Stimulated activated naive CD4-positive, alpha-beta T cell (primary cell): ENCODE measurements around the gene ZFX.

ENCODE experiments used
- DNase-seq, 6 experiments: peaks; one replicate each; lab custom pipeline; 2025; lab: John Stamatoyannopoulos, UW

Gene ZFX

DNA sequence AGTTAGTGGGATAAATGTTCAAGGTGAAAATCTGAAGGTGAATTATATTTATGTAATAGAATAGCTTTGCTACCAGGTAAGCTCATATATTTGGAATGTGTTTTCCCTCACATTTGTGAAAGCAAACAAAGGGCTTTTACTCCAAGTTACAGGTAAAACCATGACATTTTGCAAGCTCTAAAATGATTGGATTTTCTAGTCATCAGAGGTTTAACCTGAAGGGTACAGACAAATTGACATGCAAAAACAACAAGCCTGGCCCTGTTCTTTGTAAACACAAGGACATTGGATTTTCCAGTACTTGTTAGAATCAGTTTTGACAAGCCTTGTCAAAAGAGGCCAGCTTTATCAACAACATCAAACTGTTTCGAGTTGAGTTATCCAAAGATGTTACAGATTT lies 51.7 kb downstream of the ZFX start:
- DNase-seq = no peak

DNA sequence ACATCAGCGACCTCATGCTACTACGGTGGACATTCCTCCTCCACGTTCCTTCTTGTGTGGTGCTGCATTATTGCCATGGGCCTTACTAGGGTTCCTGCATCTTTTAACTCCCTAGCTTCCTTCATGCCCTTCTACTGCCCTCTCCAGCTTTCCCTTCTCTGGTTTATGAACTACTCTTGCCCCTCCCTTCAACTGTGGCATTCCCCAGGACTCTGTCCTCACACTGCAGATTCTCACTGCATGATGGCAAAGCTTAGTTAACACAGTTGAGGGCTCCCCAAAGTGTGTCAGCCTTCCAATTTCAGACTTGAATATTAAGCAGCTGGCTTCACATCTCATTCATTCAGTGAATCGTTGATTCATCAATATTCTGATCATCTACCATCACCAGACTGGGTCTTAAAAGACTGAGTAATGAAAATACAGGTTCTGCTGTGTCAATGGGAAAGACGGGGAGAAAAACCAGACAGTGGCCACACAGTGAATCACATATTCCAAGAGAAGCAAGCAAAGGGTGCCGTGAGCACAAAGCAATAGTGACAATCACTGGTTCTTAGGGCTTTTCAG lies 53.0 kb downstream of the ZFX start:
- no peak for DNase-seq

DNA sequence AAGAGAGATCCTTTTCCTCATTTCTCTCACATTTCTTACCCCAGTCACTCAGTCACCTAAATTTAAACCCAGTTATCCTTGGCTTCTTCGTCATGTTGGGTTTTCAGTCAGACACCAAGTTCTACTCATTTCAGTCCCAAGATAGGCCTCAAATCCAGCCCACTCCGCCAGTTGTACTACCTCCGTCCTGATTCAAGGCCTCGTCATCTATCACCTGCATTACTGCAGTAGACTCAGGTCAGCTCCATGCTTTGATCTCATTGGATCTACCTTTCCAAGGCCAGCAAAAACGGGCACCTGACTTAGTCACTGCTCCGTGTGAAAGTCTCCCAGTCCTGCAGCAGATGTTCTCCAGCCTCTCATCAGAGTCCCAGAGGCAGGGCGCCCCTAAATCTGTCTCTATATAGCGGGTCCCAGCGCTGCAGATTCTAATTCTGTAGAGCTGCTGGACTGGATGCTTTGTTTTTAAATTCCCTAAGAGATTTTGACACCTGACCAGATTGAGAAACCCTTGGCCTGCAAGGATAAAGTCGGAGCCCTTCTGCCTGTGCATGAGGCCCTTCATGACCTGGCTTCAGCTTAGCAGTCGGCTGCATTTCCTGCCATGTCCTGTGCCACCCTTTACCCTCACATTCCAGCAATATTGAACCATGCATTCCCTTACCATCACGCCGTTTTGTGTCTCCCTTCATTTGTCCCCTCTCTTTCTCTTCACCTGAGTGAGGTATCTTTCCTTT lies 53.7 kb downstream of the ZFX start:
- DNase-seq = no peak

DNA sequence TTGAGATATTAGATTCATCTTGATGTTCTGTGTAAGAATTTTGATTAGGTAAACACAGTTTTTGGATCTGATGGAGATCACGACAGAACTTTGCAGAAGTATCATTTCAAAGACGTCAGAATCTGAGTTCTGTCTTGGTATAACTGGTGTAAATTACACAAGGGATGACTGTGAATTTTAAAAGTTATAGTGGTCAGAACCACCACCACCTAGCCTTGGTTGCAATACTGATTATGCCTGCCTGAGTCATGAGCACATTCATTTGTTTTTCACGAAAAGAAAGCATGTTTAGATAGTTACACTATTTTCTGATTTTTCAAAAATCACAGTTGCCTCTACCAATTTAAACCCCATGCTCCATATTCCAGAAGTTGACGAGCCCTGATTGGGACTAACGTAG lies 54.8 kb downstream of the ZFX start:
- no peak for DNase-seq

DNA sequence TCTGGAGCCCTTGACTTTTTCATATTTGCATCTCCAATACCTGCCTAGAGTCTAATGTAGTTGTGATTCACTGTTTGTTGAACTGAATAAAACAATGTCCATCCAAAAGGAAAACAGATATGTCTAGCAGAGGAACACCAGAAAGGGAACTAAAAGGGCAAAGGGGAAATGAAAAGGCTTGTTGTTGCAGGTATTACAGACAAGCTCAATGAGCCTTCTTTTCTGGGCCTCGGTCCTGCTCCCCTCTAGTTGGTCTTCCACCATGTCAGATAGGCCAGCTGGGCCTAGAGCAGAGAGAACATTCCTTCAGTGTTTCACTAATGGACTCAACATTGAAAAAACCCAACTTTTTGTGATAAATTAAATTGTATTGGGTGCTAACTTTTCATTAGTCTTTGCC lies 55.4 kb downstream of the ZFX start:
- DNase-seq = no peak

DNA sequence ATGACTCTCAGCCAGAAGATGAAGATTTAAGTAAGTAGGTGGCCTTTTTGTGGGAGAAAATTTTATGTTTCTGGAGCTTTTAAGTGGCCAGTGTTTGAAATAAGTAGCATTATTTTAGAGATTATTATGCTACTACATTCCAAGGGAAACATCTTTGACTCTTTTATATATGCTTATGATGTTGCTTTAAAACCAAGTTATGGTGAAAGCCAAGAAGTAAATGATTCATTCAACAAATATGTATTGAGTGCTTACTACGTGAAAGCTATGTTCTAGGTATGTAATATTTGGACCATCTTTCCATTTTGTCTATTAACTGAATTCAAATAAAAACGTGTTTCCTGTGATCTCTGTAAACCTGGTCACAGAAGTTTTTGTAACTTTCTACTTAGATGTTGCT lies 58.3 kb downstream of the ZFX start:
- no peak for DNase-seq

DNA sequence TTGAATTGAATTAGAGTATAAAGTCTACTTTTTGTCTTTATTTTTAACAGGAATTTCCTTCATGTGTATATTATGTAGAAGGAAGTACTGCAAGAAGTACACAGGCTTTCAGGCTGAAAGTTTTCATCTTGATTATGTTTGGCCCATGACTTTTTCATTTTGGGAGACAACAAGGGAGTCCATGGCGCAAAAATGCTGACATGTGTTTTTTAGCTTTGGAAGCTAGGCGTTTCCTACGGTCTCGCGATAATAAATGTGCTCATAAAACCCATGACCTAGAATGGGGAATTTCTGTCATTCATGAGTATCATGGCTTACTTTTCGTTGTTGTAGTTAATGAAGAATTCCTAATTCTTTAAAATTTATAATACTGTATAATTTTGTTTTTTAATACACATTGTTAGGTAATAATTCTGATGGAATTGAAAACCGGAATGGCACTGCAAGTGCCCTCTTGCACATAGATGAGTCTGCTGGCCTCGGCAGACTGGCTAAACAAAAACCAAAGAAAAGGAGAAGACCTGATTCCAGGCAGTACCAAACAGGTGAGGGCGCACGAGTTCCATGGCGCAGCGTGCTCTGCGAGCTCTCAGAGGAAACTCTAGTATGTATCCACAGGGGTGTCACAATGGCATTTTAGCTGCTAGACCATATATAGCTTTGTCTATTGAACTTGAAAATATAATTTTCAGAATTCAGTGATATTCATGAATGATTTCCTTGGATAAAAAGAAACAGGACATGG lies 59.1 kb downstream of the ZFX start:
- DNase-seq = no peak

DNA sequence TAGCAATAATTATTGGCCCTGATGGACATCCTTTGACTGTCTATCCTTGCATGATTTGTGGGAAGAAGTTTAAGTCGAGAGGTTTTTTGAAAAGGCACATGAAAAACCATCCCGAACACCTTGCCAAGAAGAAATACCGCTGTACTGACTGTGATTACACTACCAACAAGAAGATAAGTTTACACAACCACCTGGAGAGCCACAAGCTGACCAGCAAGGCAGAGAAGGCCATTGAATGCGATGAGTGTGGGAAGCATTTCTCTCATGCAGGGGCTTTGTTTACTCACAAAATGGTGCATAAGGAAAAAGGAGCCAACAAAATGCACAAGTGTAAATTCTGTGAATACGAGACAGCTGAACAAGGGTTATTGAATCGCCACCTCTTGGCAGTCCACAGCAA lies 60.7 kb downstream of the ZFX start:
- DNase-seq = no peak

DNA sequence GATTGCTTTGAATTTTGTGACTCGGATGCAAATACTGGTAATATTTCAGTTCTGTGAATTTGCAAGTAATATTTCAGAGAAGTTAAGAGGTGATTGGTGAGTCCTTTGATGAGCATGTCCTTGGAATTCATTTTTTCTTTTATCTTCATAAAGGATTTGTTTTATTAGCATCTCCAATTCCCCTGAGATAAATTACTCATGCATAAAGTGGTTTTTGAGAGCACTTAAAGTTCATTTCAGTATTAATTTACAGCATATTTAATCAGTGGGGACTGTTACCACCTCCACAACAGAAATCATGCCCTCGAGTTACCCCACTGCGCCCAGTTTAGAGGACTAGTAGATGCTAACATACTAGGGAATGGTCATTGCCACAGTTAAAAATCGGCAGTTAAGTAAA lies 65.0 kb downstream of the ZFX start:
- no peak for DNase-seq

DNA sequence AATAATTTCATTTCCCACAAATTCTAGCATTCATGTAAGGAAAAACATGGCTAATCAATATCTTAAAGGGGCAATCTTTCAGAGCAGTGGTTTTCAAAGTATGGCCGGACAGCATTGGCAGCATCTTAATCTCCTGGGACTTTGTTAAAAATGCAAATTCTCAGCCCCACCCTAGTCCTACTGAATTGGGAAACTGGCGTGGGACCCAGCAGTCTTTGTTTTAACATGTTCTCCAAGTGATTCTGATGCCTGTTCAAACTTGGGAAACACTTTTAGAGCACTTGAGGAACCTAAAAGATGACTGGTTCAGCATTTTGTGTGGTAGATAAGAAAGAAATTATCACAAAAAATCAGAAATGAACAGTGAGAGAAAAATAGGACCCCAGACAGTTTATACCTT lies 65.7 kb downstream of the ZFX start:
- DNase-seq = no peak

DNA sequence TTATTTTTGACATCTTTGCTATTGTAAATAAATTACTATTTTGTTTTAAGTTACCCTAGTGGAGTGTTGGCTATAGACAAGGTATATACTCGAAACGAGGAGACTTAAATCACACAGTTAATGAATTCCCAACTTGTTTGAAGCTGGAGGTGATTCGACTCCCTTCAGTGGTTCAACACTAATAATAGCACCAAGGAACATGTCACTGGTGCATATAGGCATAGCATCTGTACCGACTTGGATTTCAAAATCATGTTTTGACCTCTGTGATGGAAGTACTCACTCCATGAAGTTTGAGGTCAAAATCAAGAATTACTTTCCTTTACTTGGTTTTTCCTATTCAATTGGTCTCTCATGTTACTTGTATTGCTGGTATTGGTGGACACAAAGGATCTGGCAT lies 66.5 kb downstream of the ZFX start:
- DNase-seq = no peak

DNA sequence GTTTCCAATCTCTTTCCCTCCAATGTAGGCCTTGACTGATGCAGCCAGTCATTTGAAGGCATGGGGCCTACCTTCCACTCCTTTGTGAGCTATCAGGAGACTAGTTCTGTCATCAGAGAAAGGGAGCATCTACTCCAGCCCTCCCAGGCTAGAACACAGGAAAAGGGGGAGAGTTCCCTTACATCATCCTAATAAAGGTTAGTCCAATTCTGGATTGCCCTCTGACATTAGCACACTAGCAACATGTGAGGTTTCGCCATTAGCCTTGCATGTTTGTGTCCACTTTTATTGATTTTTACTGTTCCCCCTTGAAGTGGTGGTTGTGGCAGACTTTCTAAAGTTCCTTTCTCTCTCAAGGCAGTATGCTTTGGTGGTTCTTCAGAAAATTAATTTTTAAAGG lies 67.3 kb downstream of the ZFX start:
- no peak for DNase-seq

DNA sequence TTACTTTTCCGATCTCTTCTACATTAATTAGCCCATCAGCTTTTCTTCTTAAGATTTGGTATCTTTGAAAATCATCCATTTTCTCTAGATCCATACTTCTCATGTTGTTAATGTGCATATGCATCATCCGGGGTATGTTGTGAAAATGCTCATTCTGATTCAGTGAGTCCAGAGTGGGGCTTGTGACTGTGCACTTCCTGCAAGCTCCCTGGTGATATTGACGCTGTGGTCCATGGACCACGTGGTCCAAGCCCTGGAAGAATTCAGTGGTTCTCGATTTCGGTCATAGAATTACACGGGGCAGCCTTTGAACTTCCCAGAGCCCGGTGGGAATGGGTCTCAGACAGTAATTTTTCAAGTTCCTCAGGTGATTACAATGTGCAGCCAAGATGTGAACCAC lies 69.8 kb downstream of the ZFX start:
- DNase-seq = no peak

DNA sequence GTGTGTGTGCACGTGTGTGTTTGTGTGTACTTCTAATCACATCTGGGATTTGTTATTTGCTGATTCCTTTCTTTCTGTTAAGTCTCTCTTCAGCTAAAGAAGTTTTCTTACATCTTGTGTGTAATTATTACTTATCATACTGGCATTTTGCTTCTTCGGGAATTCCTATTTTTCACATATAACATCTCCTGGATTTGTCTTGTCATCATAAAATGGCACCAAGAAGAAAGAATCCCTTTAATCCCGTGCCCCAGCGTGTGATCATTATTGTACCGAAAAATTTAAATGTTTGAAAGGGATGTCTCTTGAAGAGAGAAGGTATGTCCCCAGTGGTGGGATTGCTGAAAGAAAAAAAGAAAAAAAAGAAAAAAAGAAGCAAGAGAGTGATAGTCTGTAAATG lies 72.3 kb downstream of the ZFX start:
- no peak for DNase-seq

DNA sequence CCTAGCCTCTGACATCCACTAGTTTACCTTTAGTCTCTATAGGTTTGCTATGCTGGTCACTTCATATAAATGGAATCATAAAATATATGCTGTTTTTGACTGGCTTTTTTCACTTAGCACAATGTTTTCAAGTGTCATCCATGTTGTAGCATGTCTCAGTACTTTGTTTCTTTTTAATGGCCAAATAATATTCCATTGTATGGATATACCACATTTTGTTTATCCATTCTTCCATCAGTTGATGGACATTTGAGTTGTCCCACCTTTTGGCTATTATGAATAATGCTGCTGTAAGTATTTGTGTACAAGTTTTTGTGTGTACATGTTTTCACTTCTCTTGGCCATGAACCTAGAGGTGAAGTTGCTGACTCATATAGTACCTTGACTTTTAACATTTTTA lies 75.7 kb downstream of the ZFX start:
- DNase-seq = no peak

DNA sequence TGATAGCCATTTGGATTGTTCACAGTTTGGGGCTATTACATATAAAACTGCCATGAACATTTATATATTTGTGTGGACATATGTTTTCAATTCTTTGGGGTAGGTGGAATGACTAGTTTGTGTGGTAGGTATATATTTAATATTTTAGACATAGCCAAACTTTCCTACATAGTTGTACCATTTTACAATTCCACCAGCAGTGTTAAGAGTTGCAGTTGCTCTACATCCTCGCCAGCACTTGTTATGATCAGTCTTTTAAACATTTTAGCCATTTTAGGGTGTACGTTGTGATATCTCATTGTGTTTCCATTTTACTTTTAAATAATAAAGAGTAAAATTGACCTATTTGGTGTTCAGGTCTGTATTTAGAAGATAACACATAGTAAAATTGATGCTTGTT lies 76.6 kb downstream of the ZFX start:
- DNase-seq = no peak

DNA sequence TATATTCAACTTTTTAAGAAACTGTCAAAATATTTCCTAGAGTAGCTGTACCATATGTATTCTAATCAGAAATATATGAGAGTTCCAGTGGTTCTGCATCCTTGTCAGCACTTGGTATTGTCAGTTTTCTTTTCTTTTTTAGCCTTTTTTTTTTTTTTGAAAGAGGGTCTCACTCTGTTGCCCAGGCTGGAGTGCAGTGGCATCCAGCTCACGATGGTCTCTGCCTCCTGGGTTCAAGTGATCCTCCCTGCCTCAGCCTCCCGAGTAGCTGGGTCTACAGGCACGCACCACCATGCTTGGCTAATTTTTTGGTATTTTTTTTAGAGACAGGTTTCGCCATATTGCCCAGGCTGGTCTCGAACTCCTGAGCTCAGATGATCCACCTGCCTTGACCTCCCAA lies 79.1 kb downstream of the ZFX start:
- no peak for DNase-seq

DNA sequence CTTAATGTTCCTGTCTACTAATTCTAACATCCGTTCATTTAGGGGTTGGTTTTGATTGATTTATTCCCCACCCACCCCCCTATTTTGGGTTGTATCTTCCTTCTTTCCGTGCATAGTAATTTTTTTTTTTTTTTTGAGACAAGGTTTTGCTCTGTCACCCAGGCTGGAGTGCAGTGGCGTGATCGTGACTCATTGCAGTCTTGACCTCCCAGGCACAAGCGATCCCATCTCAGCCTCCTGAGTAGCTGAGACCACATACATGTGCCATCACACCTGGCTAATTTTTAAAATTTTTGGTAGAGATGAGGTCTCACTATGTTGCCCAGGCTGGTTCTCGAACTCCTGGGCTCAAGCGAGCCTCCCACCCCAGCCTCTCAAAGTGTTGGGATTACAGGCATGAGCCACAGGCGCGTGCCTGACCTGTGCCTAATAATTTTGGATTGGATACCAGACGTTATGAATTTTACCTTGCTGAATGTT lies 79.9 kb downstream of the ZFX start:
- DNase-seq = no peak

DNA sequence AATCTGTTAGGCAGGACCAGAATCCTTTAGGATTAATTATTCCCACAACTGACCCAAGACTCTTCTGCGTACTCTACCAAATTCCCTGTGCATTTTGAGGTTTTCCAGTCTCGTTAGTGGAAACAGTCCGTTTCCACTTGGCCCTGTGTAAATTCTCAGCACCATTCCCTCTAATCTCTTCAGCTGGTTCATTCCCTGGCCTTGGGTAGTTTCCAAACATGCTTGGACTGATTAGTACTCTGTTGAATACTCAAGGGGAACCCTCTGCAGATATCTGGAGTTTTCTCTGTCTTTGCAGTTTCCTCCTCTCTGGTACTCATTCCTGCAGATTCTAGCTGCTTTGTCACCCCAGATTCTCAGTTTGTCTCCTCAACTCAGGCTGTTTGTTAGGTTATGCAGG lies 80.4 kb downstream of the ZFX start:
- no peak for DNase-seq

DNA sequence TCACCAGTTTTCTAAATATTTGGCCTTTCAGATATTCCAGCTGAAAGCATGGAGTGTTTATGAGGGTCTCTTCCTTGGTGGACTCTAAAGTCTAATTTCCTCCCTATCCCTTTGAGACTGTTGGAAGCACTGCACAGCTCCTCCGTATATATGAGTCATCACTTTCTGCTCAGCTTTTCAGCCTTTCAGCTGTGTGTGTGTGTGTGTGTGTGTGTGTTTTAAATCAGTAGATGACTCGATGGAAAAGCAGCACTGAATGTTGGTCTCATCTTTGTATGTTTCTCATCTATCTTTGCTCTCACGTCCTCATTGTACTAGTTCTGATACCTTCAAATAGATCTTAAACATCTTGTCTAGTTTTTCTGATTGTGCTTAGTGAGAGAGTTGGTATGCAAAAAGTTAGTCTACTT lies 81.6 kb downstream of the ZFX start:
- DNase-seq = no peak

DNA sequence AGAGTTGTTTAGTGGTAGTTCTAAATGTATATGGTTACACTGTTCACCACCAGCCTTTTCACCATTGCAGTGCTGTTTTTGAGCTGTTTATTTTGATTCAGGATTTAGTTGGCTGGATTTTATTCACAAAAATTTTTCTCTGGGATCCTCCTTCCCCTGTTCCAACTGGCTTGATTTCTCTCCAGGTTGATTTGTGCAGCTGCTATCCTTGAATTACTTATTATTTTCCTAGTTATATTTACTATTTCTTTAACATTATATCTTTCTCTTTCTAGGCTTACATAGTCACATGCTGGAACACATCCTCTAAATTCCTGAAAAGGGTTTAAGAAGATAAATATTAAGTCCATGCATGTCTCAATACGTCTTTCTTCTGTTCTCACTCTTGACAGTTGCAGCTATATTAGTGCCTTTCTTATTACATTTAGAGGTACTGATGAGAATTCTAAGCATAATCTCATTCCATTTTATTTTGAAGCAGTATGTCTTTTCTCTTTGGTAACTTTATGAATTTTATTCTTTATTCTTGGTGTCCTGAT lies 82.2 kb downstream of the ZFX start:
- no peak for DNase-seq

DNA sequence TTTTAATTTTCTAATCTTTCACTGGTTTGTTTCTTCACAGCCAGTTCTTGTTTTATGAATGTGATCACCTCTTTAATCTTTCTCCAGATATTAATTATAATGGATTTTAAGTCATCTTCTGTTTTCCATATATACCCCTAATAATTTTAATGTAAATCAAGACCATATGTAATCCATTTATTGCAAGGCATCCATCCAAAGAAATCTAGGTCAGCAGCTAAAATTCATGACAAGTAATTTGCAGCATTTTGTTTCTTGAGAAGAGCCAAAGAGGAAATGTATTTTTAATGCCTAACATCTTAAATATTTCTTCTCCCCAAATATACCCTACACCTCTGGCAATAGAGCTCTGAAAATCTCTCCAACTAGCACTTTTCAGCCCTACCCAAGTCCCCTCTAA lies 83.3 kb downstream of the ZFX start:
- DNase-seq = no peak

DNA sequence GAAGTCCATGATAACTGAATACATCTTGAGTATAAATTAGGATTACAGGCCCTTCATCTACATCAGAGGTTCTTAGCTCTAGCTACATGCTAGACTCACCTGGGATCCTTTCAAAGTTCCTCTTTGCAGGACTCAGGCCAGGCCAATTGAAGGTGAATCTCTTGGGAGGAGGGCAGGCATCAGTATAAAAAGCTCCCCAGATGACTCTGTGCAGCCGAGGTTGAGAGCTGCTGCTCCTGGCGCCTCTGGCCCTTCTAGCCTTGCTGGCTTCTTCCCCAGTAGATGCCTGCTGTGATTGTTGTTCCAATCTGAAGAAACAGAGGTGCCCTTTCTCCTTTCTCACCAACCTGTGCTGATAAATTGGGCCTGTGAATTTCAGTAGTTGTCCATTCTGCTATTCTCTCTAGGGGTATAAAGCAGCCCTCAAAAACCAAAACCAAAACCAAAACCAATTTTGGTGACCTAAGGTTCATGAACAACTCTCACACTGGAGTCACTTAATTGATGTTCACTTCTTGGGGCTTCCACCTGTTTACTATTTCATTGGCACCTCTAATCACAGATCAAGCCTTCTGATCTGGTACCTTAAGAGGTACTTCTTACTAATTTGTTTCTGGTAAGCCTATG lies 85.7 kb downstream of the ZFX start:
- DNase-seq = no peak
